GM18499 (cell line): ENCODE data around the gene MTA2.

Source experiments
- ATAC-seq: cut with Tn5 transposase; IDR thresholded peaks from one replicate; pipeline ENCODE4 v1.9.1; 2021; ENCODE audit warnings: moderate number of reproducible peaks; ENCODE audit not compliant: insufficient read depth, unreplicated experiment

Gene MTA2

DNA sequence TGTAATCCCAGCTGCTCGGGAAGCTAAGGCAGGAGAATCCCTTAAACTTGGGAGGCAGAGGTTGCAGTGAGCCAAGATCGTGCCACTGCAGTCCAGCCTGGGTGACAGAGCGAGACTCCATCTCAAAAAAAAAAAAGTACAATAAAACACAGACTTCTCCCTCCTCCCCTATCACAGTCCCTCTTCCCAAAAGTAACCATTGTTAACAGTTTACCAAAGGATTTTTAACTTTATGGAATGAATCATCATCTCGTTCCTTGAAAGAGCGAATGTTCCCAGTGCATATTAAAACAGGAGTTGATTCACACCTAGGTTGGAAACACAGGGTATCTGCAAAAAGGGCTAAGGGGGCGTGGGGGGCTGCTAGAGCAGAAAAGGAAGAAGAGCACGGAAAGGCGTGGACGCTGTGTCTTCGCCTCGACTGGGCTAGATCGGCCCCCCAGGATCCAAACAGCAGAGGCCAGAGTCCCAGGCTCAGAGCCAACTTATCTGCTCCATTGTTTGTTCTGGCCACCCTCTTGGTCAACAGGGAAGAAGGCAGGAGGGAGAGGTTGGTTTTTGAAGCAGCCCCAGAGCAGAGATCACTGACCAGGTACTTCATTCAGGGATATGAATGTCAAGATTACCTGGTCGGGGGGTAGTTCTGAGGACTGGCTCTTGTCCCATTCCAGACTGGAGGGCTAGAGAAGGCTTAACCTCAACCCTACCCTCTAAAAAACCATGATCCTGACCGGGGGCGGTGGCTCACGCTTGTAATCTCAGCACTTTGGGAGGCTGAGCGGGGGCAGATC is 52.9 kb downstream of the MTA2 start:
- ATAC-seq: no peak

DNA sequence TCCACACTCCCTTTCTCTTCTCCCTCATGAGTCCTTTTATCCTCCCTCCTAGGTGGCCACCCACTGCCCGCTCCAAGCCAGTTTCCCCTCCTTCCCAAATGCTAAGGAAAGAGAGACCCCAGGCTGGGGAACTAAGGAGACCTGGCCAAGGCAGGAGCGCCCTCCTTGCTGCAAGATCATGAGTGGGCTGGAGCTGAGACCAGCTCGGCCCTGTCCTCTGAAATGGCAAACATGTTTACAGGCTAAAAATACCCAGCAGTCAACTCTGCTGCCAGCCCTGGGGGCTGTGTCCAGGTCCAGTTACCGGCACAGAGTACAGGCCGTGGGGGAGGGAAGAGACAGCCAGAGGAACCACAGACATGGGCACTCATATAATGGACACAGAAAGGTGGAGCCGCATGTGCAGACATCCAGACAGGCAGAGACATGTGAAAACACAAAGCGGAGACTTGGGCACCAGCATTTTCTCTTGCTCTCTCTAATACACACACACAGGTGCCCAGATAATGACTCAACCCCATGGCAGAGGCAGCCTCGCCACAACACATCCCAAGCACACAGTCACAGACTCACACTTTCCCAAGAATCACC is 53.9 kb downstream of the MTA2 start:
- no peak for ATAC-seq

DNA sequence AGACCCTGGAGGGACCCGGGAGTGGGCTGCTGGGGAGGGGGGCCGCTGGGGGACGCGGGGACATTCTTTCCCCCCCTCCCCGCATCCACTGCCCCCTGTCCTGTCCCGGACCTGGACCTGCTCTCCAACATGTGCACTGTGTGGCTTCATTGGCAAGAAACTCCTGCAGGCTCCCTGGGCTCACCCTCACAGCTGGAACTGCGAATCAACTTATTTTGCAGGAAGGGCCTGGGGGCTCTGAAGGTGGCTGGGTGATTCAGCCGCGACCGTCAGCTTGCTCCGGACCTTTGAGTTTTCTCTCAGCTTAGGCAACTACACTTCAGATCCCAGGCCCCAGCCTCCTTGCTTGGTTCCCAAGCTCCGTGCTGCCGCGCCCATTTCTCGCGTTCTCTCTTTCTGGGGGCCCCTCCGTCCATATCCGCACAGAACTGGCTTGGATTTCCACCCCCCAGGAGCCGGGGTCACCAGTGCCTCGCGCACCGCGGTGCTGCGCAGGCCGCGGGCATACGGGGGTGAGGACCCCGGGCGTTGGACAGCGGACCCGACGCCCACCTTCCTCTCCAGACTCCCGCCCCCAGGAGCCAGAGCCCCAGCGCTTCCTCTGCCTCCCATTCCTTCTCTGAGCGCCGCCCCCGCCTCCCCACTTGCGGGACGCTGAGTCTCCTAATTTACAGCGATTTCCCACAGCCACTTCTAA is 54.6 kb downstream of the MTA2 start:
- ATAC-seq: no peak

DNA sequence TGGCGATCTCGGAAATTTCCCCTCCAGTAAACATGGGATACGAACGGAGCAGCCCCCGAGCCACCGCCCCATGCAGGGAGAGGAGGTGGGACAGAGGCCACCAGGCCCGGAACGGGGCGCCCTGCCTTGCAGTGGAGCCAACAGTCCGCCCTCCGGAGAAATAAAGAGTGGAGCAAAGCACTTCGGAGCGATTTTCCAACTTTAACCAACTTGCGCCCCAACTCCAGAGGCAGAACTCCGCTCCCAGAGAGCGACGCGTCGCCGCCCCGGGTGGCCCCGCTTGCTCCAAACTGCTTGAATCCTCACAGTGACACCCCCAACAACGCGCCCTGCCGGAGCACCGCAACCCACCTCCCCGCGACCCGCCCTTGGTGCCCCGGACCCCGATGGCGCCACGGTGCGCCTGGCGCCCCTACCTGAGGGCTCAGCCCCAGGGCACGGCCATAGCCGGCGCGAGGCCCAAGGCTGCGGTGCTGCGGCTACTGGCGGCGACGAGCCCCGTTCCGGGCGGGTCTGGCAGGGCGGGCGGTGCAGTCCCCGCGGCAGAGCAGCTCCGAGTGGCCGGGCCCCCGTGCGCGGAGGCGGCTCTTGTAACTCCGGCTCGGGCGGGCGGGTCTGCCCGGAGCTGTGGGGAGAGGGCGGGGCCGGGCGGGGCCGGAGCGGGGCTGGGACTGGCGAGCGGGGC is 55.3 kb downstream of the MTA2 start, which contains the start of gene AHNAK:
Gene AHNAK, minus strand, starts transcription at position 563 of the 685 bp plus-strand sequence. CDS start 10,708 bp downstream, outside the sequence.
- ATAC-seq: no peak

DNA sequence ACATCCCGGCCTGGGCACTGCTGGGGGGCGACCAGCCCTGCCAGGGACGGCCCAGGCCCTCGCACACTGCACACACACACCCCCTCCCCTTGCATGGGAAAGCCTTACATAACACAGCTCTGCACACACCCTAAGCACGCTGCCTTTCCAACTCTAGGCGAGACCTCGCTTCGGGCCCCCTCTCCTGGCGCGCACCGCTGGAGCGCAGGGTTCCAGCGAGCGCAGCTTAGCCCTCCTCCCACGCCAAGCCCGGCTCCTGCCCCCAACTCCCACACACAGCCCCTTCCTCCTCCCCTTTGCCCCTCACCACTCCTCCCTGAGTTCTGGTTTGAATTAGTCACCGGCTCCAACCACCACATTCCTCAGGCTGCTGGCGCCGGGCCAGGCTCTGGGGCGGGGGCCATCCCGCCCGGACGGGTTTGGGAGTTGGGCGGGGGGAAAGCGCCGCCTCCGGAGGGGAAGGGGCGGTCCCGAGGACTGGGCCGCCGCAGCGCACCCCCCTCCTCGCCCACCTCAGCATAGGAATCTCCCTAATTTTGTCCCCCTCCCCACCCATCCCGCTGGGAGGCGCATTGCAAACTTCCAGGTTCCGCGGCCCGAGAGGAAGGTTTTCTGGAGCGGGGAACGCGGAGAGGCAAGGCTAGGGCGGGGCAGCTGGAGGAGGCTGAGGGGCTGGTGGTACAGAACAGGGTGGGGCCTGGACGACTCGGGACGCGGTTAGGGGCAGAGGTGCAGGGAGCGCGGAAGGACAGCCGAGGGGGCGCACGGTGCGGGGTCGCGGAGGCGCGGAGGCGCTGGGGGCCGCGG is 56.0 kb downstream of the MTA2 start:
- no peak for ATAC-seq

DNA sequence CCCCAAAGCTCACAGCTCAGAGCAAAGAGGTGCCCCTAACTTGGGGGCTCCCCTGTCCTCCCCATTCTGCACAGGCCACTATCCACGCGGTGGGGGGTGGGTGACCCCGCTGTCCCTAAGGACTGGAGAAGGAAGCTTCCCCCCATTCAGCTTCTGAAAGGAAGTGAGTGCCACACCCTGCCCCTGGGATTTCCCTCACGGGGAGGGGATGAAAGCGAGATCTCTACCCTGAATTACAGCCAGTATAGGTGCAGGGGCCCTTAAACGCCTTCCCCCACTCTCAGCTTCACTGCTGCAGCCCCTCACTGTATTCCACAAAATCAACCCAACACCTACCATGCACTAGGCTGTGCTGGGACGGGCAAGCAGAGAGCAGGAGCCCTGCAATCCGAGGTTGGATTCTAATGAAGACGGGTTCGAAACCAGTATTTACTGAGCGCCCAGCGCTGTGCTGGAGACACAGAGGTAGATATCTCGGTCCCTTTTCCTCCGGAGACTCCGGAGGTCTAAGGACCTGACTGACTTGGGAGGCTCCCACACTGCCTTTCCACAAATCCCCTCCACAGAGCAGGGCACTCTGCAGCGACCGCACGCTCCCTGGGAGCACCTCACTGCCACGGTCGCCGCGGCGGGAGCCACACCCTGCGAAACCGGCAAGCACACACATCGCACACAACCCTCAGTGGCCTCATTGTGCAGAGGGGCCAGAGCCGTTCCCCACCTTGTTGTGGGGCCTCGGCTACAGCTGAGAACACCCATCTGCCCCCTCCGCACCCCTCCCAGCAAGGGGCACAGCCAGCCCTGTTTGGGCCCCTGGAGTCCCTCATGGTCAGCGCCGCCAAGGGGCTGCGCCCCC is 56.9 kb downstream of the MTA2 start:
- no peak for ATAC-seq

DNA sequence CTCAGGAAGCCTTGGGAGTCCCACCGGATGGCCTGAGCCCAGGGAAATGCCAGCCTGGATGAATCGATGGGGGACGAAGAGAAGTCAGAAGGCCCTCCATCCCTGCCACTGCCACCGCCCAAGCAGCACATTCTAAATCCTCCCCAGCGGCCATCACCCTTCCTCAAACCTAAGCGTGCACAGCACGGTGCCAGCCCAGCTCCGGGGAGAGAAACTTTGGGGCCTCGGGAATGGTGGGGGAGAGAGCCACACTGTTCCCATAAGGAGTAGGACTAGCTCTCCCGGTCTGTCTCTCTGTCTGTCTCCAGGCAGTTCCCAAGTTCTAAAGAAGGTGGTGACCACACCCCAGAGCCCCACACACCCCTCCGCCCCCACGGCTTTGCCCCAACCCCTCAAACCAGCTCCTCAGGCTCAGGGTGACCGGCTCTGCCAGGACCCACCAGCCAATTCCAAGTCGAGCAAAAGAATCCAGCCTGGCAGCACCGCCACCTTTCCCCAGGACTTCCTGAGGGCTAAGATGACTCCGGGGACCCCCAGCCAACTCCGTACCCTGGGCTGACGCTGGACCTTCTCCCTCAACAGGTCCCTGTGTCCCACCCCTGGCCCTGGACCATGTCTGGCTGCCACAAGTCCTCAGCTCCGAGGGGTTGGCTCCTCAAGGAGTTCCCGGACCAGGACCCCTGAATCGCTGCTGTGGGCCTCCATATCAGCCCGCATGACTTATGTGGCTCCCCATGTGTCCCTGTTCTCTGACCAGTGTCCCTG is 57.8 kb downstream of the MTA2 start:
- ATAC-seq: no peak
